Lung (tissue), 12 donors: Measurements from ENCODE around the gene TTLL13. TPM values are rescaled to one million over a fixed set of nuclear protein-coding genes. Genes with fewer than 3 reads are reported as not detected.
"Not testable (repeated sequence)": the region's sequence is repeated elsewhere in the genome, so short reads cannot be mapped to it uniquely, and the experiment has no call there.

Source experiments
- ATAC-seq: fragments of 200-7000 bp; cut with Tn5 transposase; one replicate; pipeline ENCODE4 v1.9.1; 2020; ENCODE audit warnings: moderate number of reproducible peaks; ENCODE audit not compliant: insufficient read depth, low FRiP score
- DNase-seq, 3 donors: peaks; one replicate each; pipeline ENCODE4 v3.0.0-alpha.2; 2013 to 2017
- H3K27ac ChIP-seq, 2 donors: one replicate each; pipeline ENCODE4 v1.5.1; 2013; ENCODE audit warnings: mild to moderate bottlenecking in 2 of 2, moderate library complexity in 2 of 2, control low read depth in 1 of 2, inconsistent platforms in 1 of 2, low read depth in 1 of 2, low read length in 1 of 2
- H3K27me3 ChIP-seq, 3 donors: one replicate each; pipeline ENCODE4 v1.5.1; 2013; ENCODE audit warnings: low read length in 2 of 3; ENCODE audit not compliant: control insufficient read depth in 3 of 3, insufficient read depth in 3 of 3
- H3K36me3 ChIP-seq, 4 donors: one replicate each; pipeline ENCODE4 v1.5.1; 2013; ENCODE audit warnings: low read length in 4 of 4, mild to moderate bottlenecking in 1 of 4, moderate library complexity in 1 of 4; ENCODE audit not compliant: control insufficient read depth in 4 of 4, insufficient read depth in 4 of 4
- H3K4me1 ChIP-seq, 5 donors: one replicate each; pipeline ENCODE4 v1.5.1; 2013; ENCODE audit warnings: low read length in 5 of 5, mild to moderate bottlenecking in 2 of 5, moderate library complexity in 1 of 5; ENCODE audit not compliant: control insufficient read depth in 5 of 5, insufficient read depth in 5 of 5
- H3K4me3 ChIP-seq: one replicate; pipeline ENCODE4 v1.5.1; 2013; ENCODE audit warnings: mild to moderate bottlenecking, control low read depth, moderate library complexity
- H3K9ac ChIP-seq, 2 donors: one replicate each; pipeline ENCODE4 v1.5.1; 2013; ENCODE audit warnings: low read length in 2 of 2, control low read depth in 1 of 2; ENCODE audit not compliant: insufficient read depth in 1 of 2
- H3K9me3 ChIP-seq, 4 donors: one replicate each; pipeline ENCODE4 v1.5.1; 2013; ENCODE audit warnings: low read length in 3 of 4, mild to moderate bottlenecking in 1 of 4, moderate library complexity in 1 of 4; ENCODE audit not compliant: control insufficient read depth in 4 of 4, insufficient read depth in 3 of 4
- WGBS, 2 donors: extraction: QIAGEN DNeasy Blood & Tissue Kit; methylation state at CpG; one replicate each; pipeline ENCODE4 v1.1.7; 2013; 5-methylcytosine and 5-hydroxymethylcytosine counted together
- polyA plus RNA-seq, 2 donors: library from polyadenylated mRNA; stranded (reverse); fragments of 200-250 nt; gene quantifications; one replicate each; pipeline ENCODE4 v1.2.1, GENCODE V29; 2013
- total RNA-seq, 2 donors: library from RNA; depleted of rRNA in 1 of 2; stranded (reverse); fragments of >200 nt in 1 of 2; gene quantifications; one replicate each; pipeline ENCODE4 v1.2.1, GENCODE V29; 2014 to 2021
- TF ChIP-seq, protein P1 (sequence below): IDR thresholded peaks from 2 replicates; pipeline ENCODE4 v1.5.1; 2012; ENCODE audit warnings: mild to moderate bottlenecking; ENCODE audit errors: control extremely low read depth, extremely low read depth
- donor health status: control.
- donor health status: control.
- donor health status: Bipolar disorder and iron deficiency.
- donor health status: healthy.
- donor health status: DM: yes; HTN: yes; CAD: no.

Gene TTLL13
- total and polyA plus RNA-seq, 4 donors: 0.11 to 1.4 (median 0.23) TPM

DNA sequence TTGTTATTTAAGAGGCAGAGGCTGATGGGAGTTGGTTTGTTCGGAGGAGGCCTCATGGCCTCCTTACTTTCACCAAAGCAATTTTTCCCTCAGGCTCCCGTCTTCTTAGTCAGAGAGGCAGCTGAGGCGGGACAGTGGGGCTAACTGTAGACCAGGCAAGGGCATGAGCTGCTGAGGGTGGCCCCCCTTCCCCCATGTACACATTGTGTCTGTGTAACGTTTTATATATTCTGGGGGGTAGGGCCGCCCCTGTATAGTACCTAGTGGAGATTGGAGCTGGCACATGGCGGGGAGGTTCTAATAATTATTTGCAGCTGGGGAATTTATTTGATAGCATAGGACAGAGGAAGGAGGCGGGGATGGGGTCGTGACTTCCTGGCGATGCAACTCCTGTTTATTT lies 51.2 kb downstream of the TTLL13 start:
- Histone ChIP-seq H3K9me3 (peaks cover 0 to 2% (median 0%) of the 10 kb centered on the region in 4 donors), H3K27ac (no peak overlapping the region), H3K4me3 (no peak overlapping the region), H3K27me3 (no peaks in the 10 kb centered on the region), H3K4me1 (peaks cover 0 to 8% (median 0%) of the 10 kb centered on the region in 5 donors), H3K9ac (no peak overlapping the region), H3K36me3 (no peaks in the 10 kb centered on the region)
- 87 to 94% methylated on average over 9 of the region's 9 CpGs for WGBS, 2 donors
- ATAC-seq (no peak), DNase-seq (no peak)
- TF ChIP-seq, protein P1, sequence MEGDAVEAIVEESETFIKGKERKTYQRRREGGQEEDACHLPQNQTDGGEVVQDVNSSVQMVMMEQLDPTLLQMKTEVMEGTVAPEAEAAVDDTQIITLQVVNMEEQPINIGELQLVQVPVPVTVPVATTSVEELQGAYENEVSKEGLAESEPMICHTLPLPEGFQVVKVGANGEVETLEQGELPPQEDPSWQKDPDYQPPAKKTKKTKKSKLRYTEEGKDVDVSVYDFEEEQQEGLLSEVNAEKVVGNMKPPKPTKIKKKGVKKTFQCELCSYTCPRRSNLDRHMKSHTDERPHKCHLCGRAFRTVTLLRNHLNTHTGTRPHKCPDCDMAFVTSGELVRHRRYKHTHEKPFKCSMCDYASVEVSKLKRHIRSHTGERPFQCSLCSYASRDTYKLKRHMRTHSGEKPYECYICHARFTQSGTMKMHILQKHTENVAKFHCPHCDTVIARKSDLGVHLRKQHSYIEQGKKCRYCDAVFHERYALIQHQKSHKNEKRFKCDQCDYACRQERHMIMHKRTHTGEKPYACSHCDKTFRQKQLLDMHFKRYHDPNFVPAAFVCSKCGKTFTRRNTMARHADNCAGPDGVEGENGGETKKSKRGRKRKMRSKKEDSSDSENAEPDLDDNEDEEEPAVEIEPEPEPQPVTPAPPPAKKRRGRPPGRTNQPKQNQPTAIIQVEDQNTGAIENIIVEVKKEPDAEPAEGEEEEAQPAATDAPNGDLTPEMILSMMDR: no peak

DNA sequence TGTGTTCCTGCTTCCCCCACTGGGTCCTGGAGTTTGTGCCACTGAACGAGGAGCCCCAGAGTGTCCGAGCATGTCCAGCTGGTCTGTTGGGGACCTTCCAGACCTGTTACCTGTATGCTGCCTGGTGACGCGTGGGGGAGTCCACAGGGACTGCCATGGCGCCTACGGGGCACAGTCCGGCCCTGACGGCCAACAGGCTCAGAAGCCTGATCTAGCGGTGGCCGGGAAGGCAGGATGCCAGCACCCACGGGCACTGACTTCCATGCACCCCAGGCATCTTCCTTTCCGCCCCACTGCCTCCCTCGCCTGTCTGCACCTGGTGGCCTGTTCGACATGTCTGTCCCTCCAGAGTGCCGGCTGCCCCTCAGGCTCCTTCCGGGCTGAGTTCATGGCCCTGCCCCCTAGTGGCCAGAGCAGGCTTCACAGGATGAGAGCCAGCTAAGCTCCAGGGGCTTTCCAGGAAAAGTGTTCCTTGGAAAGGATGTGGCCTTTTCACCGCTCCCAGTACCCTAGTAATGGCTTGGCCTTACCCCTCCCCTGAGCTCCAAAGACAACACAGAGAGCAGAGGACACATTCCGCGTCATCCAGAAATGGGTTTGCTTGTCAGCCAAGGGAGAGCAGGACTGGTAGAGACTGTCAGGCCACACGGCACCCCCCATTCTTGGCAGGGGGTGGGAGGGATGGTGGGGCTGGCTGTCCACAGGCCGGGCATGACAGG lies 51.8 kb downstream of the TTLL13 start:
- H3K27me3 ChIP-seq: no peaks in the 10 kb centered on the region
- TF ChIP-seq, protein P1: peak; percentile 35
- peaks cover 0 to 8% (median under 1%) of the 10 kb centered on the region in 5 donors for H3K4me1 ChIP-seq
- 68 to 69% methylated on average over 21 of the region's 21 CpGs for WGBS, 2 donors
- no peak overlapping the region for H3K27ac ChIP-seq
- H3K4me3 ChIP-seq: no peak overlapping the region
- H3K9ac ChIP-seq: no peak overlapping the region
- peak; percentile 44 to 45 (median 44) for DNase-seq
- ATAC-seq: no peak
- H3K36me3 ChIP-seq: no peaks in the 10 kb centered on the region
- H3K9me3 ChIP-seq: peaks cover 0 to 2% (median 0%) of the 10 kb centered on the region in 4 donors

DNA sequence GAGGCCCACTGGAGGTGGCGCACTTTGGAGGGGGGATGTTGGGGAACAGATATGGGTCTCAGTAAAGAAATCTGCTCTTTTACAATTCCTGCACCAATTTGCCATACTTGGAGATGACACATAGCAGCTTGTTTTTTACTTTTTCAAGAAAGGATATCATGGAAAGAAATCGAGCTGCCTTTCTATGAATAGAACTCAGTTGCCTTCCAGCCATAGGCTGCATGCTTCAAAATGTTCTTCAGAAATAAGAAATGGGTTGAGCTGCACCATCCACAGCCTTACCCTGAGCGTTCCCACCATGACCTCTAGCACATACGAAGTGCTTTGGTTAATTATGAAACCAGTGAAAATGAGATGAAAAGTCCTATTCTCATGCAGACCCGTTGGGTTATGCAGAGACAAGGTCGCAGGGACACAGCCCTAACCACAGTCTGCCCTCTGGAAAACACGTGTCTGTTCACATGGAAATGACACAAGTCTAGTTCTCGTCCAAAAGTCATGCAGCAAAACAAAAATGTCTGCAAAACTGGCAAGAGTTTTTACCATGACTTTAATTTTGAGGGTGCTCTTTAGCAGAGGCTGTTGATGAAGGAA lies 52.4 kb downstream of the TTLL13 start:
- no peak overlapping the region for H3K9ac ChIP-seq
- H3K4me3 ChIP-seq: no peak overlapping the region
- H3K9me3 ChIP-seq: peaks cover 0 to 2% (median 0%) of the 10 kb centered on the region in 4 donors
- no peak overlapping the region for H3K27ac ChIP-seq
- no peak for DNase-seq
- no peaks in the 10 kb centered on the region for H3K27me3 ChIP-seq
- TF ChIP-seq, protein P1: no peak
- 78 to 89% methylated on average over 8 of the region's 8 CpGs for WGBS, 2 donors
- peaks cover 0 to 9% (median 7%) of the 10 kb centered on the region in 5 donors for H3K4me1 ChIP-seq
- no peaks in the 10 kb centered on the region for H3K36me3 ChIP-seq
- no peak for ATAC-seq

DNA sequence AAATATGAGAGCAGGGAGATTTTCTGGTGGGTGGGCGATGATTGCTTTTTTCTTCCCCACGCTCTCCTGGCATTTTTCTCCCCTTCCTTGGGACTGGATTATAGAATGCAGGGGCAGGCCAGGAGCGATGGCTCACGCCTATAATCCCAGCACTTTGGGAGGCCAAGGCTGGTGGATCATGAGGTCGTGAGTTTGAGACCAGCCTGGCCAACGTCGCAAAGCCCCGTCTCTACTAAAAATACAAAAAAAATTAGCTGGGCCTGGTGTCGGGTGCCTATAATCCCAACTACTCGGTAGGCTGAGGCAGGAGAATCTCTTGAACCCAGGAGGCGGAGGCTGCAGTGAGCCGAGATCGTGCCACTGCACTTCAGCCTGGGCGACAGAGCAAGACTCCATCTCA lies 56.0 kb downstream of the TTLL13 start:
- not testable (repeated sequence) for H3K27ac ChIP-seq, H3K9me3 ChIP-seq, H3K9ac ChIP-seq, DNase-seq, H3K27me3 ChIP-seq, H3K36me3 ChIP-seq, ATAC-seq, H3K4me3 ChIP-seq
- 94 to 97% methylated on average over 14 of the region's 14 CpGs for WGBS, 2 donors
- peaks cover 0 to 16% (median 7%) of the 10 kb centered on the region in 5 donors for H3K4me1 ChIP-seq
